ENCODE results near the gene TMEM218. TPM values are rescaled to one million over a fixed set of nuclear protein-coding genes. Genes with fewer than 3 reads are reported as not detected.

Gene TMEM218
- polyA plus RNA-seq, 2 donors = 11.5 to 18.8 TPM

GRCh38 chr11:125086633-125087296 is 24.7 kb downstream of the TMEM218 start:
- H3K36me3 ChIP-seq (ENCODE audit: control insufficient read depth in 2 of 2, insufficient read depth in 2 of 2, low read length in 1 of 2) = peaks cover 0 to 12% of the 10 kb centered on the region in 2 donors
- 81 to 85% methylated on average over 14 of the region's 14 CpGs for WGBS, 2 donors
- no peaks in the 10 kb centered on the region for H3K9me3 ChIP-seq (ENCODE audit: control insufficient read depth in 2 of 2, insufficient read depth in 1 of 2, low read depth in 1 of 2, low read length in 1 of 2)

GRCh38 chr11:125085301-125086081 is 25.9 kb downstream of the TMEM218 start:
- Histone ChIP-seq H3K9me3 (ENCODE audit: control insufficient read depth in 2 of 2, insufficient read depth in 1 of 2, low read depth in 1 of 2, low read length in 1 of 2) (no peaks in the 10 kb centered on the region), H3K36me3 (ENCODE audit: control insufficient read depth in 2 of 2, insufficient read depth in 2 of 2, low read length in 1 of 2) (peaks cover 0 to 12% of the 10 kb centered on the region in 2 donors)

More at GRCh38 chr11:125086633-125087296, 24.7 kb downstream of the TMEM218 start:
- no peaks in the 10 kb centered on the region for H3K27me3 ChIP-seq (ENCODE audit: control insufficient read depth in 1 of 2, insufficient read depth in 2 of 2, low read length in 2 of 2)
- H3K4me3 ChIP-seq (ENCODE audit: low read depth in 1 of 2, low read length in 2 of 2) = no peak overlapping the region
- H3K4me1 ChIP-seq (ENCODE audit: control insufficient read depth in 2 of 2, insufficient read depth in 2 of 2, low read length in 1 of 2) = peaks cover 3 to 23% of the 10 kb centered on the region in 2 donors
- H3K27ac ChIP-seq (ENCODE audit: low read depth in 2 of 2, low read length in 1 of 2) = no peak overlapping the region

GRCh38 chr11:125084761-125085231 is 26.6 kb downstream of the TMEM218 start:
- Histone ChIP-seq H3K9me3 (ENCODE audit: control insufficient read depth in 2 of 2, insufficient read depth in 1 of 2, low read depth in 1 of 2, low read length in 1 of 2) (no peaks in the 10 kb centered on the region), H3K36me3 (ENCODE audit: control insufficient read depth in 2 of 2, insufficient read depth in 2 of 2, low read length in 1 of 2) (peaks cover 0 to 12% of the 10 kb centered on the region in 2 donors), H3K4me1 (ENCODE audit: control insufficient read depth in 2 of 2, insufficient read depth in 2 of 2, low read length in 1 of 2) (peaks cover 3 to 19% of the 10 kb centered on the region in 2 donors), H3K27ac (ENCODE audit: low read depth in 2 of 2, low read length in 1 of 2) (no peak overlapping the region), H3K4me3 (ENCODE audit: low read depth in 1 of 2, low read length in 2 of 2) (no peak overlapping the region), H3K27me3 (ENCODE audit: control insufficient read depth in 1 of 2, insufficient read depth in 2 of 2, low read length in 2 of 2) (no peaks in the 10 kb centered on the region)
- WGBS, 2 donors = 83% methylated on average over 7 to 8 of the region's 8 CpGs

More at GRCh38 chr11:125085301-125086081, 25.9 kb downstream of the TMEM218 start:
- peaks cover 3 to 19% of the 10 kb centered on the region in 2 donors for H3K4me1 ChIP-seq (ENCODE audit: control insufficient read depth in 2 of 2, insufficient read depth in 2 of 2, low read length in 1 of 2)
- 84 to 85% methylated on average over 20 of the region's 20 CpGs for WGBS, 2 donors
- H3K27ac ChIP-seq (ENCODE audit: low read depth in 2 of 2, low read length in 1 of 2) = no peak overlapping the region
- H3K27me3 ChIP-seq (ENCODE audit: control insufficient read depth in 1 of 2, insufficient read depth in 2 of 2, low read length in 2 of 2) = no peaks in the 10 kb centered on the region
- H3K4me3 ChIP-seq (ENCODE audit: low read depth in 1 of 2, low read length in 2 of 2) = no peak overlapping the region

GRCh38 chr11:125084057-125084416 is 27.4 kb downstream of the TMEM218 start:
- Histone ChIP-seq H3K9me3 (ENCODE audit: control insufficient read depth in 2 of 2, insufficient read depth in 1 of 2, low read depth in 1 of 2, low read length in 1 of 2) (no peaks in the 10 kb centered on the region), H3K27ac (ENCODE audit: low read depth in 2 of 2, low read length in 1 of 2) (no peak overlapping the region), H3K4me3 (ENCODE audit: low read depth in 1 of 2, low read length in 2 of 2) (no peak overlapping the region), H3K4me1 (ENCODE audit: control insufficient read depth in 2 of 2, insufficient read depth in 2 of 2, low read length in 1 of 2) (peaks cover 3 to 19% of the 10 kb centered on the region in 2 donors), H3K27me3 (ENCODE audit: control insufficient read depth in 1 of 2, insufficient read depth in 2 of 2, low read length in 2 of 2) (no peaks in the 10 kb centered on the region), H3K36me3 (ENCODE audit: control insufficient read depth in 2 of 2, insufficient read depth in 2 of 2, low read length in 1 of 2) (peaks cover 0 to 12% of the 10 kb centered on the region in 2 donors)
- WGBS, 2 donors = 86 to 90% methylated on average over 11 of the region's 11 CpGs

GRCh38 chr11:125083312-125084056 is 27.9 kb downstream of the TMEM218 start:
- Histone ChIP-seq H3K27ac (ENCODE audit: low read depth in 2 of 2, low read length in 1 of 2) (peak overlapping the region; percentile 86 to 89), H3K4me3 (ENCODE audit: low read depth in 1 of 2, low read length in 2 of 2) (peak overlapping the region in 1 of 2 donors; percentile 14), H3K4me1 (ENCODE audit: control insufficient read depth in 2 of 2, insufficient read depth in 2 of 2, low read length in 1 of 2) (peaks cover 3 to 18% of the 10 kb centered on the region in 2 donors), H3K9me3 (ENCODE audit: control insufficient read depth in 2 of 2, insufficient read depth in 1 of 2, low read depth in 1 of 2, low read length in 1 of 2) (no peaks in the 10 kb centered on the region), H3K27me3 (ENCODE audit: control insufficient read depth in 1 of 2, insufficient read depth in 2 of 2, low read length in 2 of 2) (no peaks in the 10 kb centered on the region), H3K36me3 (ENCODE audit: control insufficient read depth in 2 of 2, insufficient read depth in 2 of 2, low read length in 1 of 2) (peaks cover 0 to 12% of the 10 kb centered on the region in 2 donors)
- 60 to 69% methylated on average over 11 of the region's 11 CpGs for WGBS, 2 donors

GRCh38 chr11:125082611-125083311 is 28.7 kb downstream of the TMEM218 start:
- H3K27ac ChIP-seq (ENCODE audit: low read depth in 2 of 2, low read length in 1 of 2) = peak overlapping the region; percentile 86 to 89
- H3K4me3 ChIP-seq (ENCODE audit: low read depth in 1 of 2, low read length in 2 of 2) = peak overlapping the region in 1 of 2 donors; percentile 14
- H3K36me3 ChIP-seq (ENCODE audit: control insufficient read depth in 2 of 2, insufficient read depth in 2 of 2, low read length in 1 of 2) = peaks cover 0 to 12% of the 10 kb centered on the region in 2 donors
- WGBS, 2 donors = 49 to 56% methylated on average over 10 of the region's 10 CpGs
- no peaks in the 10 kb centered on the region for H3K9me3 ChIP-seq (ENCODE audit: control insufficient read depth in 2 of 2, insufficient read depth in 1 of 2, low read depth in 1 of 2, low read length in 1 of 2)
- H3K27me3 ChIP-seq (ENCODE audit: control insufficient read depth in 1 of 2, insufficient read depth in 2 of 2, low read length in 2 of 2) = no peaks in the 10 kb centered on the region
- peaks cover 3 to 17% of the 10 kb centered on the region in 2 donors for H3K4me1 ChIP-seq (ENCODE audit: control insufficient read depth in 2 of 2, insufficient read depth in 2 of 2, low read length in 1 of 2)

- H3K36me3 ChIP-seq (ENCODE audit: control insufficient read depth in 2 of 2, insufficient read depth in 2 of 2, low read length in 1 of 2) = peaks cover 0 to 11% of the 10 kb centered on the region in 2 donors
- 79 to 87% methylated on average over 5 of the region's 5 CpGs for WGBS, 2 donors
- H3K27ac ChIP-seq (ENCODE audit: low read depth in 2 of 2, low read length in 1 of 2) = no peak overlapping the region
- no peaks in the 10 kb centered on the region for H3K9me3 ChIP-seq (ENCODE audit: control insufficient read depth in 2 of 2, insufficient read depth in 1 of 2, low read depth in 1 of 2, low read length in 1 of 2)
- H3K4me1 ChIP-seq (ENCODE audit: control insufficient read depth in 2 of 2, insufficient read depth in 2 of 2, low read length in 1 of 2) = peaks cover 3 to 17% of the 10 kb centered on the region in 2 donors
- no peak overlapping the region for H3K4me3 ChIP-seq (ENCODE audit: low read depth in 1 of 2, low read length in 2 of 2)
- no peaks in the 10 kb centered on the region for H3K27me3 ChIP-seq (ENCODE audit: control insufficient read depth in 1 of 2, insufficient read depth in 2 of 2, low read length in 2 of 2)
Measured at GRCh38 chr11:125082040-125082439, 29.4 kb downstream of the TMEM218 start.

GRCh38 chr11:125081098-125081798 is 30.2 kb downstream of the TMEM218 start:
- WGBS, 2 donors = 78 to 83% methylated on average over 14 of the region's 14 CpGs
- peaks cover 0 to 4% of the 10 kb centered on the region in 2 donors for H3K36me3 ChIP-seq (ENCODE audit: control insufficient read depth in 2 of 2, insufficient read depth in 2 of 2, low read length in 1 of 2)

More at GRCh38 chr11:125081098-125081798, 30.2 kb downstream of the TMEM218 start:
- H3K4me3 ChIP-seq (ENCODE audit: low read depth in 1 of 2, low read length in 2 of 2) = no peak overlapping the region
- H3K4me1 ChIP-seq (ENCODE audit: control insufficient read depth in 2 of 2, insufficient read depth in 2 of 2, low read length in 1 of 2) = peaks cover 3 to 15% of the 10 kb centered on the region in 2 donors
- no peak overlapping the region for H3K27ac ChIP-seq (ENCODE audit: low read depth in 2 of 2, low read length in 1 of 2)
- H3K27me3 ChIP-seq (ENCODE audit: control insufficient read depth in 1 of 2, insufficient read depth in 2 of 2, low read length in 2 of 2) = no peaks in the 10 kb centered on the region
- H3K9me3 ChIP-seq (ENCODE audit: control insufficient read depth in 2 of 2, insufficient read depth in 1 of 2, low read depth in 1 of 2, low read length in 1 of 2) = no peaks in the 10 kb centered on the region
